Activated CD8-positive, alpha-beta T cell treated with anti-CD3 and anti-CD28 coated beads for 36 hours (primary cell): ENCODE measurements around the gene PNCK. TPM values are rescaled to one million over a fixed set of nuclear protein-coding genes. Genes with fewer than 3 reads are reported as not detected.
"Not testable (repeated sequence)": the region's sequence is repeated elsewhere in the genome, so short reads cannot be mapped to it uniquely, and the experiment has no call there.

Experiments used
- ATAC-seq: fragments of 200-7000 bp; cut with Tn5 transposase; one replicate; pipeline ENCODE4 v1.10.0; 2021; ENCODE audit warnings: mild to moderate bottlenecking, moderate library complexity
- CTCF ChIA-PET: fragments of 350-600 bp; sonication (Branson Sonifier 250); formaldehyde crosslinking; loops from one replicate; lab custom pipeline; 2021; ENCODE audit warnings: antibody characterized with exemption; lab: Charles Lee
- POLR2A ChIA-PET: fragments of 350-600 bp; sonication (Branson Sonifier 250); formaldehyde crosslinking; loops from one replicate; lab custom pipeline; 2021; ENCODE audit warnings: antibody characterized with exemption; lab: Charles Lee
- DNase-seq: peaks from one replicate; pipeline ENCODE4 v3.0.0-alpha.2; 2020
- H3K27ac Mint-ChIP-seq: one replicate; pipeline ENCODE4 v1.8.0; 2021; ENCODE audit warnings: mild to moderate bottlenecking, mixed read lengths
- H3K27me3 Mint-ChIP-seq: one replicate; pipeline ENCODE4 v1.8.0; 2021; ENCODE audit warnings: mixed read lengths
- H3K36me3 Mint-ChIP-seq: one replicate; pipeline ENCODE4 v1.8.0; 2021; ENCODE audit warnings: low read depth, mixed read lengths
- H3K4me1 Mint-ChIP-seq: one replicate; pipeline ENCODE4 v1.8.0; 2021; ENCODE audit warnings: low read depth, mixed read lengths
- H3K4me3 Mint-ChIP-seq: one replicate; pipeline ENCODE4 v1.8.0; 2021; ENCODE audit warnings: mild to moderate bottlenecking, moderate library complexity, mixed read lengths
- H3K9me3 Mint-ChIP-seq: one replicate; pipeline ENCODE4 v1.8.0; 2021; ENCODE audit warnings: mixed read lengths
- intact Hi-C: fragments of 100-400 bp; cut with micrococcal nuclease; formaldehyde crosslinking; loops from one replicate; pipeline ENCODE4 v1.10.0; 2022
- total RNA-seq, 2 experiments: library from RNA; stranded (reverse); gene quantifications; one replicate each; pipeline ENCODE4 v1.2.3, GENCODE V29; 2021
- TF ChIP-seq, protein P1 (sequence below): fragments of 200-600 bp; IDR thresholded peaks from one replicate; pipeline ENCODE4 v1.8.0; 2022; ENCODE audit warnings: antibody characterized with exemption, mild to moderate bottlenecking

The PNCK gene
- total RNA-seq, 2 experiments from 2014 or later, result 0.70 to 1.1 TPM

DNA sequence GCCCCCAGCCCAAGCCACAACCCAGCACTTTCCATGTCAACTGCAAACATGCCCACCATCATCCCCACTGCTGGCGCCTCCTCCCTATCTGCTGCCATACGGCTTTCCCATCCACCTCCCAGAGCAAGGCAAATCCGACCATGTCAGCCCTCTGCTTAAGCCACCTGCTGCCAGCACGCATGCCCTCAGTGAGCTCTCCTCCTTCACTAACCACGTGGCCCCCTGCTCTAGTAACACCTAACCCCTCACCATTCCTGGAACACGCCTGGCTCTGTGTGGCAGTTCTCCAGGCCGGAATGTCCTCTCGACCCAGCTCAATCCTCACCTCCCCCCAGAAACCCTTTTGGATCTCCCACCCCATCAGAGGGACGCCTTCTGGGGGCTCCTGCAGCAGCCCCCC is 33.2 kb upstream of the PNCK start:
- Mint-ChIP-seq H3K36me3 (peaks cover 10% of the 10 kb centered on the region), H3K27ac (no peak overlapping the region), H3K4me3 (no peak overlapping the region), H3K4me1 (no peaks in the 10 kb centered on the region), H3K27me3 (no peaks in the 10 kb centered on the region), H3K9me3 (no peaks in the 10 kb centered on the region)
- no peak for DNase-seq
- ChIA-PET CTCF (no interaction called here), POLR2A (no interaction called here)
- ATAC-seq, result no peak
- TF ChIP-seq, protein P1, sequence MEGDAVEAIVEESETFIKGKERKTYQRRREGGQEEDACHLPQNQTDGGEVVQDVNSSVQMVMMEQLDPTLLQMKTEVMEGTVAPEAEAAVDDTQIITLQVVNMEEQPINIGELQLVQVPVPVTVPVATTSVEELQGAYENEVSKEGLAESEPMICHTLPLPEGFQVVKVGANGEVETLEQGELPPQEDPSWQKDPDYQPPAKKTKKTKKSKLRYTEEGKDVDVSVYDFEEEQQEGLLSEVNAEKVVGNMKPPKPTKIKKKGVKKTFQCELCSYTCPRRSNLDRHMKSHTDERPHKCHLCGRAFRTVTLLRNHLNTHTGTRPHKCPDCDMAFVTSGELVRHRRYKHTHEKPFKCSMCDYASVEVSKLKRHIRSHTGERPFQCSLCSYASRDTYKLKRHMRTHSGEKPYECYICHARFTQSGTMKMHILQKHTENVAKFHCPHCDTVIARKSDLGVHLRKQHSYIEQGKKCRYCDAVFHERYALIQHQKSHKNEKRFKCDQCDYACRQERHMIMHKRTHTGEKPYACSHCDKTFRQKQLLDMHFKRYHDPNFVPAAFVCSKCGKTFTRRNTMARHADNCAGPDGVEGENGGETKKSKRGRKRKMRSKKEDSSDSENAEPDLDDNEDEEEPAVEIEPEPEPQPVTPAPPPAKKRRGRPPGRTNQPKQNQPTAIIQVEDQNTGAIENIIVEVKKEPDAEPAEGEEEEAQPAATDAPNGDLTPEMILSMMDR, result no peak
- intact Hi-C loops, result no loop called here

GRCh38 chrX:153705403-153706060 is 31.9 kb upstream of the PNCK start:
- H3K4me3 Mint-ChIP-seq, H3K27ac Mint-ChIP-seq, H3K9me3 Mint-ChIP-seq, POLR2A ChIA-PET, CTCF ChIA-PET, ATAC-seq, H3K4me1 Mint-ChIP-seq, DNase-seq, H3K36me3 Mint-ChIP-seq, intact Hi-C loops, H3K27me3 Mint-ChIP-seq: not testable (repeated sequence)

DNA sequence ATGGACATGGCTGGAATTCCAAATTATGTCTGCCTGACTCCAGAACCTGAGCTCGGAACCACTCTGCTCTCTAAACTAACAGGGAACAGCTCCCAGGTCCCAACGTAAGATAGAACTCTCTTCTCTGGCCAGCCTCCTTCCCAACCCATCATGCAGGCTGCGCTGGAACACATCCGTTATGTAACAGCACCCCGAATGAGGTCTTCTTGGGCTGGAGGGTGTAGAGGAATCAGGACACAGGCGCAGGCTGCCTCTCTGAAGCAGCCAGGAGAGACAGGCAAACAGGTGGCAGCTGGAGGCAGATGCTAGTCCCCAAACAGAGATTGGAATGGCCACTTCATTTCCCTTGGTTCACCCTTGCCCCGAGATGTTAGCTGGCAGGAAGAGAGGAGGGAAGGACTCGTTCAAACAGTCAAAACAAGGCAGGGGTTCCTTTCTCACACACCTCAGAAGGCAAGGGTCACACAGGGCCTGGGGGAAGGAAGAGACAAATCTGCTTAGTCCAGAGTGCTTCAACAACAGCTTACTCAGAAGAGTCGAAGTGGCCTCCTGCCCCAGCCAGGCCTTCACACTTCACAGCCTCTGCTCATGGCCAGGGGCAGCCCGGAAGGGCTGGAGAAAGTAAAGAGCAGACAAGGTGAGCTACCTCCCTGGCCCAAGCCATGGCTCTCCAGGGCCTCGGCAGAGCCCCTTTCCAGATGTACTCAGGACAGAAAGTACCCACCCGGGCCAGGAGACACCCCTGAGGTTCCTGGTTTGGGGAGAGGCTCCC is 31.2 kb upstream of the PNCK start:
- DNase-seq, H3K27me3 Mint-ChIP-seq, H3K36me3 Mint-ChIP-seq, H3K27ac Mint-ChIP-seq, H3K4me3 Mint-ChIP-seq, ATAC-seq, intact Hi-C loops, H3K9me3 Mint-ChIP-seq, POLR2A ChIA-PET, H3K4me1 Mint-ChIP-seq: not testable (repeated sequence)
- CTCF ChIA-PET, result interaction anchor here (1.2 kb wide), 1 partner anchor 37 kb away, joined by 3 read pairs; no protein-coding TSS in a partner anchor

DNA sequence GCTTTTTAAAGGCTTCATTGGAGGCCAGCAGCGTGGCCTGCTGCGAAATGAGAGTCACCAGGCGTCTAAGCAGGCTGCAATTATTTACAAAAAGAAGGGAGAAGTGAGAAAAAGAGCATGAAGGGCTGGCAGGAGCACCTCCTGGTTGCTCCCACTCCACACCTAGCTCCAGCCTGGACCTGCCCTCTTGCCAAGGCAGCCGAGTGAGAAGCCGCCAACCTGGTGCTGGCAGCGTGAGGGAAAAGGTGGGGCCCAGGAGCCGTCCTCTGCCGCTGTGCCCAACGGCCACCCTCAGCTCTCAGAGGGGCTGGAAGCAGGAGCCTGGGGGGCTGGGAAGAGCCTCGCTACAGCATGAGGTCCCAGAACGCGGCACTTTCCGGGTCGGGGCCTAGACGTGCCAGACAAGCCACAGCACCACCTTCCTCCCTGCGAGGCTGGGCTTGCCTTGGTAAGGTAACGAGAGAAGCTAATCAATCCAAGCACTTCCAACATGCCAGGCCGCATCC is 30.5 kb upstream of the PNCK start:
- intact Hi-C loops, result no loop called here
- CTCF ChIA-PET, result interaction anchor here (1.2 kb wide), 1 partner anchor 37 kb away, joined by 3 read pairs; no protein-coding TSS in a partner anchor

GRCh38 chrX:153703036-153703370 is 29.4 kb upstream of the PNCK start:
- Mint-ChIP-seq H3K36me3 (peaks cover 8% of the 10 kb centered on the region), H3K4me1 (no peaks in the 10 kb centered on the region), H3K27me3 (no peaks in the 10 kb centered on the region), H3K27ac (no peak overlapping the region), H3K4me3 (no peak overlapping the region), H3K9me3 (no peaks in the 10 kb centered on the region)
- no peak for DNase-seq
- ChIA-PET CTCF (no interaction called here), POLR2A (no interaction called here)
- TF ChIP-seq, protein P1, result no peak
- intact Hi-C loops, result no loop called here
- ATAC-seq, result no peak

More for the DNA sequence above, 30.5 kb upstream of the PNCK start:
- H3K27me3 Mint-ChIP-seq, result no peaks in the 10 kb centered on the region
- H3K9me3 Mint-ChIP-seq, result no peaks in the 10 kb centered on the region
- POLR2A ChIA-PET, result no interaction called here
- TF ChIP-seq, protein P1, result no peak
- no peak overlapping the region for H3K27ac Mint-ChIP-seq
- H3K4me3 Mint-ChIP-seq, result no peak overlapping the region
- ATAC-seq, result no peak
- no peak for DNase-seq
- no peaks in the 10 kb centered on the region for H3K4me1 Mint-ChIP-seq
- peaks cover 8% of the 10 kb centered on the region for H3K36me3 Mint-ChIP-seq
